HepG2 (cell line): Measurements from ENCODE around the gene MTX2. TPM values are rescaled to one million over a fixed set of nuclear protein-coding genes. Genes with fewer than 3 reads are reported as not detected.
A peak's percentile ranks its signal among the peaks of the same experiment; 100 is the strongest.

Experiments
- AHDC1 ChIP-seq: sonication (generic); formaldehyde crosslinking; IDR thresholded peaks from 2 replicates; pipeline ENCODE4 v1.5.1; 2020; ENCODE audit warnings: mild to moderate bottlenecking, missing genetic modification reagents, borderline replicate concordance
- JARID2 ChIP-seq: sonication (generic); formaldehyde crosslinking; IDR thresholded peaks from 2 replicates; pipeline ENCODE4 v1.8.1; 2023; ENCODE audit warnings: missing genetic modification reagents, inconsistent platforms; ENCODE audit not compliant: insufficient replicate concordance
- PAWR ChIP-seq: sonication (generic); formaldehyde crosslinking; IDR thresholded peaks from 2 replicates; pipeline ENCODE4 v1.4.0; 2020; ENCODE audit warnings: missing genetic modification reagents, mild to moderate bottlenecking, borderline replicate concordance
- PRDM10 ChIP-seq: sonication (generic); formaldehyde crosslinking; IDR thresholded peaks from 2 replicates; pipeline ENCODE4 v1.4.0; 2020; ENCODE audit warnings: low read depth, missing genetic modification reagents
- SALL1 ChIP-seq: sonication (generic); formaldehyde crosslinking; IDR thresholded peaks from 2 replicates; pipeline ENCODE4 v1.8.0; 2022; ENCODE audit warnings: mild to moderate bottlenecking, missing genetic modification reagents
- SNAPC2 ChIP-seq: sonication (generic); formaldehyde crosslinking; IDR thresholded peaks from 2 replicates; pipeline ENCODE4 v1.8.1; 2022; ENCODE audit warnings: mild to moderate bottlenecking, missing genetic modification reagents
- SOX5 ChIP-seq: IDR thresholded peaks from 2 replicates; pipeline ENCODE4 v1.6.1; 2016; ENCODE audit warnings: borderline replicate concordance
- SOX6 ChIP-seq, 2 experiments: fragments of 450-650 bp in 1 of 2; sonication (generic) in 1 of 2; formaldehyde crosslinking in 1 of 2; IDR thresholded peaks; 2 replicates each; pipeline versions ENCODE4 v1.4.0 to v1.6.1; 2017 to 2020; ENCODE audit warnings: antibody characterized with exemption in 1 of 2, mild to moderate bottlenecking in 1 of 2, missing genetic modification reagents in 1 of 2
- SP140L ChIP-seq: sonication (generic); formaldehyde crosslinking; IDR thresholded peaks from 2 replicates; pipeline ENCODE4 v1.4.0; 2020; ENCODE audit warnings: missing genetic modification reagents, borderline replicate concordance
- SRF ChIP-seq: IDR thresholded peaks from 2 replicates; pipeline ENCODE4 v1.6.1; 2011; ENCODE audit warnings: mild to moderate bottlenecking, low read depth, low read length, moderate library complexity
- UBTF ChIP-seq: sonication (generic); formaldehyde crosslinking; IDR thresholded peaks from 2 replicates; pipeline ENCODE4 v1.4.0; 2020; ENCODE audit warnings: mild to moderate bottlenecking, missing genetic modification reagents
- ZKSCAN5 ChIP-seq: sonication (generic); formaldehyde crosslinking; IDR thresholded peaks from 2 replicates; pipeline ENCODE4 v1.5.1; 2020; ENCODE audit warnings: mild to moderate bottlenecking, missing genetic modification reagents
- ZNF124 ChIP-seq: sonication (generic); formaldehyde crosslinking; IDR thresholded peaks from 2 replicates; pipeline ENCODE4 v1.4.0; 2020; ENCODE audit warnings: missing genetic modification reagents
- ZNF33B ChIP-seq: sonication (generic); formaldehyde crosslinking; IDR thresholded peaks from 2 replicates; pipeline ENCODE4 v1.5.1; 2020; ENCODE audit warnings: mild to moderate bottlenecking, missing genetic modification reagents
- polyA plus RNA-seq, 8 experiments: library from polyadenylated mRNA; depleted of rRNA in 3 of 8; stranded (reverse) in 7 of 8; unstranded in 1 of 8; fragments of >200 nt; fragmentation: Illumina TruSeq in 4 of 8; extraction: Trizol in 4 of 8; gene quantifications; 2 replicates each; pipeline versions ENCODE4 v1.2.1 to v1.2.3, GENCODE V29; 2011 to 2016; ENCODE audit warnings: low read depth in 4 of 8, missing spikeins in 1 of 8, mixed read lengths in 1 of 8; ENCODE audit not compliant: insufficient read depth in 1 of 8
- total RNA-seq, 5 experiments: library from RNA; depleted of rRNA; stranded (reverse); fragments of >200 nt; fragmentation: Illumina TruSeq; extraction: Trizol; gene quantifications; 2 replicates each; pipeline ENCODE4 v1.2.3, GENCODE V29; 2016; ENCODE audit warnings: low read depth in 1 of 5

The MTX2 gene
- total and polyA plus RNA-seq, 2 of the 13 experiments (the other 11 are each of a cell fraction or from before 2014, with no cell fraction given) = 58.1 to 75.7 TPM

GRCh38 chr2:176317623-176318065, 48.4 kb downstream of the MTX2 start (continued):
- 0 out of 2 replicates have a peak, but pooled peaks have one; percentile 42 for TF ChIP-seq PRDM10 (CRISPR knock-in tag)
- TF ChIP-seq ZKSCAN5 = no peak
- no peak for TF ChIP-seq PAWR (CRISPR knock-in tag)
- no peak for TF ChIP-seq ZNF33B (CRISPR knock-in tag)
- TF ChIP-seq AHDC1 = 0 out of 2 replicates have a peak, but pooled peaks have one; percentile 37
- peak; percentile 71; the same call in 1 of the 2 replicates for TF ChIP-seq SOX5
- TF ChIP-seq UBTF (CRISPR knock-in tag) = no peak
- TF ChIP-seq SOX6 (IDR thresholded peaks at IDR 0.05) = no peak
- peak; percentile 73 for TF ChIP-seq SOX6 (CRISPR knock-in tag; IDR thresholded peaks at IDR 0.05)
- TF ChIP-seq SNAPC2 (CRISPR knock-in tag) = peak; percentile 57; the same call in 1 of the 2 replicates
- TF ChIP-seq ZNF124 = no peak
- no peak for TF ChIP-seq SP140L (CRISPR knock-in tag)
- TF ChIP-seq JARID2 (CRISPR knock-in tag) = no peak
- peak; percentile 33; the same call in 1 of the 2 replicates for TF ChIP-seq SALL1
- peak; percentile 67 for TF ChIP-seq SRF
